ENCODE measurements around the gene PACRG.

DNA sequence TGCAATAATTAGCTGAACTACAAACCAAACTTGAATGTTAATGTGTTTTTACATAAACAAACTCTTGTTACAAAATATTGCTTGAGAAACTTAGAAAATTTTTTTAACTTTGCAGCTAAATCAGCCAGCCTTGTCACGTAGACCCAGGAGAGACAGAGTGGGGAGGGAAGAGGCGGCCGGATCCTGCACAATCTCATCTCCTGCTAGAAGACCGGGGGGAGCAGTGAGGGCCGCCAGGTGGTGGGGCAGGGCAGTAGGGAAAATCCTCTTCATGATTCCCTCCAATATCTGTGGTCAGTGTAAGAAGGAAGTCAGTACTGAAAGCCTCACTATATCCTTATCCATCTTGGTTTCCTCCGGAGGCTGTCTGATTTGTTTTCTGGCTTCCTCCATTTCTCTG lies 193.3 kb downstream of the PACRG start:
- TF ChIP-seq, protein P1, sequence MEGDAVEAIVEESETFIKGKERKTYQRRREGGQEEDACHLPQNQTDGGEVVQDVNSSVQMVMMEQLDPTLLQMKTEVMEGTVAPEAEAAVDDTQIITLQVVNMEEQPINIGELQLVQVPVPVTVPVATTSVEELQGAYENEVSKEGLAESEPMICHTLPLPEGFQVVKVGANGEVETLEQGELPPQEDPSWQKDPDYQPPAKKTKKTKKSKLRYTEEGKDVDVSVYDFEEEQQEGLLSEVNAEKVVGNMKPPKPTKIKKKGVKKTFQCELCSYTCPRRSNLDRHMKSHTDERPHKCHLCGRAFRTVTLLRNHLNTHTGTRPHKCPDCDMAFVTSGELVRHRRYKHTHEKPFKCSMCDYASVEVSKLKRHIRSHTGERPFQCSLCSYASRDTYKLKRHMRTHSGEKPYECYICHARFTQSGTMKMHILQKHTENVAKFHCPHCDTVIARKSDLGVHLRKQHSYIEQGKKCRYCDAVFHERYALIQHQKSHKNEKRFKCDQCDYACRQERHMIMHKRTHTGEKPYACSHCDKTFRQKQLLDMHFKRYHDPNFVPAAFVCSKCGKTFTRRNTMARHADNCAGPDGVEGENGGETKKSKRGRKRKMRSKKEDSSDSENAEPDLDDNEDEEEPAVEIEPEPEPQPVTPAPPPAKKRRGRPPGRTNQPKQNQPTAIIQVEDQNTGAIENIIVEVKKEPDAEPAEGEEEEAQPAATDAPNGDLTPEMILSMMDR (IDR thresholded peaks at IDR 0.05; ENCODE audit: low read depth, low read length), result no peak
- TF ChIP-seq, protein P2, sequence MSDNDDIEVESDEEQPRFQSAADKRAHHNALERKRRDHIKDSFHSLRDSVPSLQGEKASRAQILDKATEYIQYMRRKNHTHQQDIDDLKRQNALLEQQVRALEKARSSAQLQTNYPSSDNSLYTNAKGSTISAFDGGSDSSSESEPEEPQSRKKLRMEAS (IDR thresholded peaks at IDR 0.05; ENCODE audit: low read depth, low read length), result no peak
- TF ChIP-seq POLR2A (IDR thresholded peaks at IDR 0.05; ENCODE audit: extremely low read depth, insufficient read length) (no peak), MYC (IDR thresholded peaks at IDR 0.05; ENCODE audit: low read depth, low read length) (no peak)

Measured in NB4 (cell line).